Measurements from ENCODE around the gene STK25.
"Not testable (repeated sequence)": the region's sequence is repeated elsewhere in the genome, so short reads cannot be mapped to it uniquely, and the experiment has no call there.

Gene STK25

GRCh38 chr2:241507430-241508239 is 749 bp downstream of the STK25 start:
- DNase-seq (ENCODE audit: low read depth) = no peak

DNA sequence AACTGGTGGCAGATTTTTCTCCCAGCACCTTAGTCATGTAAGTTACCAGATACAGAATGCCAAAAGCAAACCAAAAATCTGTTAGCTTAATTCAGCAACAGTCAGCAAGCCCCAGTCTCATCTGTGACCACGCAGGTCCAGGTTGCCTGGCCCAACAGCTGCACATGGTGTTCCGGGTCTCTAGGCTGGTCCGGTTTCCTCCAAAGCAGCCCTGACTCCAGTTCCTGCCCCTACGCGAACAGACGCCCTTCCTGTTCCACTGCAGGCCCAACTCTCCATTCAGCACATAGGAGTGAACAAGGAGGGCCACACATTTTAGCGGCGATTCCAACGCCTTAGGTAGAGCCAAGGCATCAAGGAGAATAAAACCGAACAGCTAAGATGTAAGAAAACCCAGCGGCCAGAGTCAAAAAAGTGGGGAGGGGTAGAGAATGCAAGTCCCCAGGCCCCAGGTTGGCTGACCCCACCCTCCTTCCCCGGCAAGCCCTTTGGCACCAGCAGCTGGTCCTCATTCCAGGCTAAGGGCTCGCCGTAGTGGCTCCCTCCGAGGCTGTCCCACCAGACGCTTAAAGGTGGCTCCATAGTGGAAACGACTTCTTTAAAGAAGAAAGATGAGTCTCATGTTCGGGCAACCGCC is 1.5 kb downstream of the STK25 start:
- DNase-seq (ENCODE audit: low read depth) = no peak

DNA sequence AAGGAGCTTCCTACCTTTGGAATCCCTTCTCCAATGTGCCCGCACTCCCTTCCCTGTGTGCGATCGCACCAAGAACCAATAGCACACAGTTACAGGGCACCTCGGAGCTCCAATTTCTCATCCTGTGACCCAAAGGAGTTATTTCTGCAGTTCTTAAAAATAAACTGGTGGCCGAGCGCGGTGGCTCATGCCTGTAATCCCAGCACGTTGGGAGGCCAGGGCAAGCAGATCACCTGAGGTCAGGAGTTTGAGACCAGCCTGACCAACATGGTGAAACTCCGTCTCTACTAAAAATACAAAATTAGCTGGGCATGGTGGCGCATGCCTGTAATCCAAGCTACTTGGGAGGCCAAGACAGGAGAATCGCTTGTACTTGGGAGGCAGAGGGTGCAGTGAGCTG is 2.1 kb downstream of the STK25 start:
- DNase-seq (ENCODE audit: low read depth) = not testable (repeated sequence)

DNA sequence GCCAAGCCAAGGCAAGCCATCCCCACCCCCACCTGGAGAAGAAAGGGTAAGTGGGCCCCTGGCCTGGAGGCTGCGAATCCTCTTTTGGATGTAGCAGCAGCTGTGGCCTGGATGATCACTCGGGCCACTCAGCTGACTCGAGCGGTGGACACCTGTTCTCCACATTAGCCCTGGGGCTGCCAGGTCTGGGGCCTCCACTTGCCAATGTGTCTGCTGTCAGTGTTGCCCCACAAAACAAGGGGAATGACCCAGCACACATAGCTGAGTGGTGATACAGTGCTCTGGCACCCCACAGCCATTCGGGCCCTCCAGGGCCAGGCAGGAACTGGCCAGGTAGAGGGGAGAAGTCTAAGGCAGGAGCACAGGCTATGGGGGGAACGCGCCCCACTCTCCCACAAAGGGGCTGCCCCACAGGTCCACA is 2.6 kb downstream of the STK25 start:
- no peak for DNase-seq (ENCODE audit: low read depth)

DNA sequence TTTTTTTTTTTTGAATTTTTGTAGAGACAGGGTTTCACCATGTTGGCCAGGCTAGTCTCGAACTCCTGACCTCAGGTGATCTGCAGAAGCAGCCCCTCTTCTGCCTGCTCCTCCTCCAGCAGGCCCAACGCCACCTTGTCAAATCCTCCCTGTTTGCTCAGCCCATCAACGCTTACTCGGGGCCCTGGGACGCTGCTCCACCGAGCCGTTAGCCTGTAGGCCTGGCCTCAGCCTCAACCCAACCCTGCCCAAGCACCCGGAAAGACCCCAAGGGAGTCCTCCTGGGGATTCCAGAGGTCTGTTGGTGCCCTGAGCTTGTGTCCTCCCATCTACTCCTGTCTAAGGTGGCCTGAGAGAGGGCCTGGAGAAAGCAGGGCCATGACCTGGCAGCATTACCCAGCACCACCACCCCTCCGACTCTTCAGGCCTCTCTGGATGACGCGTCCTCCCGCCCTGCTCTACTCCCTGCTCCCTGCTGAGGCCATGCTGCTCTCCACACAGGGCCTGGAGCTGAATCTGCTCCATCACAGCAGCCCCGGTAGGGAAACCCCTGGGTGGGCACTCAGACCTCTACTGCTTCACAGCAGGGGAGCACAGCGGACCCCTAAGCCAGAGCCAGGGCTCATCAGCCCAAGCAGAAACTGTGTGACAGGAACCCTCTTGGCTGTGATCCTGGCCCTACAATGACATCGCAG is 3.2 kb downstream of the STK25 start:
- no peak for DNase-seq (ENCODE audit: low read depth)

GRCh38 chr2:241503776-241504392 is 4.5 kb downstream of the STK25 start:
- no peak for DNase-seq (ENCODE audit: low read depth)

DNA sequence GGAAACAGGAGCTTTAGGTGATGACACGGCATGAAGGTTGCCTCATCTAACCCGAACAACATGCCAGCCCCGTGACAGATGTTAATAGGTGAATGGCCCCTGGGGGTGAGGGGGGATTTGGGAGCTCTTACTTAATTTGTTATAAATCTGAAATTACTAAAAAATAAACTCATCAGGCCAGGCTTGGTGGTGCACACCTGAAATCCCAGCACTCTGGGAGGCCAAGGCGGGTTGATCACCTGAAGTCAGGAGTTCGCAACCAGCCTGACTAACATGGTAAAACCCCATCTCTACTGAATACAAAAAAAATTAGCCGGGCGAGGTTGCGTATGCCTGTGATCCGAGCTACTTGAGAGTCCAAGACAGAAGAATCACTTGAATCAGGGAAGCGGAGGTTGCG is 6.1 kb downstream of the STK25 start:
- DNase-seq (ENCODE audit: low read depth) = no peak

- no peak for DNase-seq (ENCODE audit: low read depth)
These were observed 6.8 kb downstream of the STK25 start for GRCh38 chr2:241501551-241501950.

DNA sequence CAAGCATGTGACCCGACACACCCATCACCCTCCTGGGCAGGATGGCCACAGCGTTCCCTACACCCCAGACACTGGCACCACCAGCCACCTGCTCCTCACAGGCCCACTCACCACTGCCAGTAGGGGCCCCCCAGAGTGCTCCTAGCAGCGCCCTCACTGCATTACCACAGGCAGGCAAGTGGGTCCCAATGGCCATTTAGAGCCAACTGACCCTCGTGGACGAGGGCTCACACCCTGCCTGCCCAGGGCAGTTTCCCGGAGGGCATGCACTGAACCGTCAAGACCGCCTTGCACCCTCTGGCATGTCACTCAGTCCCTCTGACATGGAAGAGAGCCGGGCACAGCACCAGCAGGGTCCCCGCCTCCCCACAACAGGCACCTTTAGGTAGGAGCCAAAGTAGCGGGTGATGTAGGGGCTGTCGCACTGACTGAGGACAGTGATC is 7.3 kb downstream of the STK25 start:
- no peak for DNase-seq (ENCODE audit: low read depth)

DNA sequence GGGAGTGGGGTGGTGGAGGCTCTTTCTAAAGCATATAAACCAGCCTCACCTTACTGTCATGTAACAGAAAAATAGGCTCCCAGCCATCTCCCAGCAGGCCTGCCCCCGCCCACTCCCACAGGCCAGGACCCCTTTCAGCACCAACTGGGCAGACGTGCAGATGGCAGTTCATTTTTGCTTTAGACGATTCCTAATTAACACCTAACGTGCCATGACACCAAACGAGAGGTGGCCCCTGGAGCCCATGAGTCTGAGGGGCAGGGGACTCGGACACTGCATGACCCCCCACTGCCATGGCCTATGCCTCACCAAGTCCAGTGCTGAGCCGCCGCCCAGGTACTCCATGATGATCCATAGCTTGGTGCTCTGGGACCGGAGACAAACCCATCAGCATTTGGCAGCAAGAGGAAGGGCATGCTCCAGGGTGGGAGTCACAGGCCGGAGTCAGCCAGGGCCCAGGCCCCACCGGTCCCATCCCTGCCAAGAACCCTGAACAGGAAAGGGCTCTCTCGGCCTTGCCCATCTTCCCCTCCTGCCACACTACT is 7.9 kb downstream of the STK25 start:
- no peak for DNase-seq (ENCODE audit: low read depth)

DNA sequence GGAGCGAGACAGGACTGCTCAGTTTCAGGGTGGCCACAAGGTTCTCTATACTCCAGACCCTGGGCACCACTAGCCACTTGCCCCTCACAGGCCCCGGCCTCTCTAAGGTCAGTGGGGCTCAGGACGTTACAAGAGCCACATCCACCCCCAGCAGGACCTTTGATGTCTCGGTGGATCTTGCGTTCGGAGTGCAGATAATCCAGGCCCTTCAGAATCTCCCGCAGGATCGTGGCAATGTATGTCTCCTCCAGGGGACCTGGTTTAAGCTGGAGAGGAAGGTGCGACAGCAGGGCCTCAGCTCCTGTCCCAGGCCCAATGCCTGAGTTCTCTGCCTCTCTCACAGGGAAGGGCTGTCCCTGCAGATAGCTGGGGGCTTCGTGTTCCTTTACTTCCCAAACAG is 8.4 kb downstream of the STK25 start:
- DNase-seq (ENCODE audit: low read depth) = no peak

DNA sequence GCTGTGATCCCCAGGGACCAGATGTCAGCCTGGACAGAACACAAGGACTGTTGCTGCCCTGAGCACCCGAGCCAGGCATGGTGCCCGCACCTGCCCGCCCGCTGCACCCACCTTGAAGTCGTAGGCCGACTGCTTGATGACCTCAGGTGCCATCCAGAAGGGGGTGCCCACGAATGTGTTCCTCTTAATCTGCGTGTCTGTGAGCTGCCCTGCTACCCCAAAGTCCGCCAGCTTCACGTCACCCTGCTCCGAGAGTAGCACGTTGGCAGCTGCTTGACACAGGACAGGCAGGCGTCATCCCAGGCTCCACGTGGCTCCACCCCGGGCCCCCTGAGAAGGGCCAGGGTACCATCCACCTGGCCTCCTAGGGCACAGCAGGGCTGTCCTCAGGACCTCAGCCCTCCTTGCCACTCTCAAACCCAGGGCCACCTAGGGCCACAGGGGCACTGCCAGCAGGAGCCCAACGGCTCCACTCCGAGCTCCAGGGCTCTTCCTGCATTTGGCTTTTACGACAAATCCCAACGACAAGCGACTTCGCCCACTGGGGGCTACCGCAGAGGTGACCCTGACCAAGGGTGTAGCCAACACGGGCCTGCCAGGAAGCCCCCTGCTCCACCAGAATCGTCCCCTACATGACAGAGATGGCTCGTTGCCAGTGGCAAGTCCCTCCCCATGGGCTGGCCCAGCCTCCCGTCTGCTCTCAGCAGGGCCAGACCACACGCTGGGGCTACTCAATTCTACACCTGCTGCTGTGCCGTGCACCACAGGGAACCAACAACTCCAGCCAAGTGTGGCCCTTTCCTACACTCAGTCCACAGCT is 9.0 kb downstream of the STK25 start:
- no peak for DNase-seq (ENCODE audit: low read depth)

- DNase-seq (ENCODE audit: low read depth) = no peak
These were observed 10.0 kb downstream of the STK25 start for GRCh38 chr2:241498115-241499070.

GRCh38 chr2:241496904-241497877 is 11.2 kb downstream of the STK25 start:
- no peak for DNase-seq (ENCODE audit: low read depth)

DNA sequence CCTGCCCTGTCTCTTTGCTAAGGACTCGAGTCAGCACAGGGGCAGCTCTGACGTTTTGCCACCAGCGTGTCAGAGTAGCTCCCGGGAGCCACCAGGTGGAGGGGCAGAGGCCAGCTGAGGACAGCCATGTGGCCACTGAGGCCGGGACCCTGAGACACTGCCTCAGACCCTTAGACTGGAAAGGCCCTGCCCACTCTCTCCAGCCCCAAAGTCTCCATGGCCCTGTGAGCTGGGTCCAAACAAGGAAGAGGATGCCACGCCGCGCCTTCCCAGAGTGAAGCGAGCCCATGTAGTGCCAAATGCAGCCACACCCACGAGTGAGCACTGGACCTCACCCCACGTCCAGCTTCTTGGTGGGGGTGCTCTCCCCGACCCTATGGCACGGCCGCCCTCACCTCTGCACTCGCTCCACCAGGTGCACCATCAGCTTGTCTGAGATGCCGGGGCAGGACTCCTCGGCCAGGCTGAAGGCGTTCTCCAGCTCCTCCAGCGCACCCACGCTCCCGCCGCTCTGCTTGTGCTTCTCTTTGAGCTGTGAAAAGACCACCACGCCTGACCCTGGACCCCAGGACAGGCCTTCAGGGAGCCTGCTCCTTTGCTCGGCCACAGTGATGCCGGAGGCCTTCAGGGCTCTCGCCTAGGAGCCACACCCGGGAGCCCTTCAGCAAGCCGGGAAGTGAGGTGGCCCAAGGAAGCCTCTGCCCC is 12.2 kb downstream of the STK25 start:
- no peak for DNase-seq (ENCODE audit: low read depth)

DNA sequence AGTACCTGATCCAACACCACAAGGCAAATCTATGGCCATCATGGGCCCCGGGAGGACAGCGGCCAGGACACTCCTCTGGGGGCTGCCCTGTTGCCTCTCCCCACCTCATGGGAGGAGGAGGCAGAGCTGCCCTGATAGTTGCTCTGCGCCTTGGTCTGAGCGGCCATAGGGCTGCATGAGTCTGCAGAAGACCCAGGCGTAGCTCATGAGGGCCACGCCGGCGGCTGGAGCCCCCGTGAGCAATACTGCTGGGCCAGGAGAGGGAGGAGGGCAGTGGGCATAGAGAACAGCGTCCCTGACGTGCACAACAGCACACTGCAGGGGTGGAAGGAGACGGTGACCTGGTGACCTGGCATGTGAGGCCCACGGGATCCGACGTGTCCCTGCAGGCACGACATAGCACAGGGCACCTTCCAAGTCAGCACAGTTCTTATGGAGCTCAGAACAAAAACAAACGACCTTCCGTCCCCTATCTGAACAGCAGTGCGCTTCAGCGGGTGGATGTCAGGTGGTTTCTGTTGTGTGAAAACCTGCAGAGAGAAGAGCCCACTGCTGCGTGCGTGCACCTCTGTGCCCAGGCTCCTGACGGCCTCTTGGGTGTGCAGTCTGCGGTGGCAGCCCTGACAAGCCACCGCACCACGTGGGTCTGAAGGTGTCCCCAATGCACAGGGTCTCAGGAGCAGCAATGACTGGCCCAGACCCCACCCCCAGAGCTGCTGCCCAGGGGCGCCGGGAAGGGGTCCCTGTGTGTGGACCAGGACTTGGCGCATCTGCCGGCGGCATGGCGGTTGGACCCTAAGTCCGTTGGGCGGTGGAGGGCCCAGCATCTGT is 13.0 kb downstream of the STK25 start:
- DNase-seq (ENCODE audit: low read depth) = no peak

- DNase-seq (ENCODE audit: low read depth) = no peak
These were observed 14.0 kb downstream of the STK25 start for GRCh38 chr2:241494311-241494908.

Measured in non-pigmented ciliary epithelial cell (primary cell).